H1 (cell line): ENCODE measurements around the gene C15orf39. TPM values are rescaled to one million over a fixed set of nuclear protein-coding genes. Genes with fewer than 3 reads are reported as not detected.

Experiments
- CTCF ChIP-seq, 3 experiments: IDR thresholded peaks; 1 replicate in 2 of 3; 2 replicates in 1 of 3; pipeline versions ENCODE4 v1.5.1 to v1.6.1; 2011; ENCODE audit warnings: low read length in 3 of 3, mild to moderate bottlenecking in 3 of 3, inconsistent platforms in 2 of 3, low read depth in 1 of 3, moderate library complexity in 1 of 3; ENCODE audit not compliant: insufficient read depth in 1 of 3; ENCODE audit errors: control extremely low read depth in 1 of 3
- KDM5A ChIP-seq: fragments of 200-600 bp; IDR thresholded peaks from 2 replicates; pipeline ENCODE4 v1.7.1; 2012; ENCODE audit warnings: mild to moderate bottlenecking, low read length, inconsistent platforms, mixed read lengths
- SIN3A ChIP-seq, 2 experiments: IDR thresholded peaks in 1 of 2; conservative IDR thresholded peaks in 1 of 2; 2 replicates each; pipeline ENCODE4 v1.6.1; 2011 to 2012; ENCODE audit warnings: low read length in 2 of 2, improper control_type of control experiment in 1 of 2, low read depth in 1 of 2, mild to moderate bottlenecking in 1 of 2
- SRF ChIP-seq: IDR thresholded peaks from 2 replicates; pipeline ENCODE4 v1.6.1; 2011; ENCODE audit warnings: mild to moderate bottlenecking, low read depth, low read length, moderate library complexity
- SUZ12 ChIP-seq: fragments of 200-600 bp; sonication (generic); IDR thresholded peaks from 2 replicates; pipeline ENCODE4 v1.6.1; 2012; ENCODE audit warnings: mild to moderate bottlenecking, inconsistent platforms, low read length, moderate library complexity, mixed read lengths
- TAF1 ChIP-seq: IDR thresholded peaks from 2 replicates; pipeline ENCODE4 v1.6.1; 2011; ENCODE audit warnings: mild to moderate bottlenecking, low read depth, low read length
- TEAD4 ChIP-seq: IDR thresholded peaks from 2 replicates; pipeline ENCODE4 v1.6.1; 2012; ENCODE audit warnings: low read depth, low read length, inconsistent platforms, mixed read lengths
- ZNF274 ChIP-seq: IDR thresholded peaks from 2 replicates; pipeline ENCODE4 v1.7.0; 2012; ENCODE audit warnings: low read length, borderline replicate concordance; ENCODE audit errors: extremely low read depth
- polyA plus RNA-seq, 7 experiments: library from polyadenylated mRNA; depleted of rRNA in 3 of 7; stranded (reverse) in 5 of 7; unstranded in 2 of 7; fragments of >200 nt in 5 of 7; fragments of 200-250 nt in 2 of 7; gene quantifications; 1 replicate in 5 of 7; 2 replicates in 1 of 7; 4 replicates in 1 of 7; pipeline versions ENCODE4 v1.2.1 to v1.2.3, GENCODE V29; 2011 to 2013; ENCODE audit warnings: missing spikeins in 2 of 7, mixed read lengths in 2 of 7
- total RNA-seq: library from RNA; stranded (reverse); fragmentation: NEBNext Ultra II Directional; extraction: Animal tissue kit (Norgen Biotek cat#: 25700); gene quantifications from 2 replicates; pipeline ENCODE4 v1.2.1, GENCODE V29; 2021

C15orf39 gene
- total and polyA plus RNA-seq, 2 of the 8 experiments (the other 6 are each of a cell fraction or from before 2014, with no cell fraction given): 13.8 to 38.5 TPM

GRCh38 chr15:75201616-75202250 lies at the start of gene C15orf39 (continued):
- TF ChIP-seq TEAD4 (no peak), SRF (no peak), KDM5A (no peak), SUZ12 (no peak), CTCF (IDR thresholded peaks at IDR 0.05; ENCODE audit: control extremely low read depth in 1 of 3, insufficient read depth in 1 of 3, low read depth in 1 of 3, low read length in 3 of 3) (peak in 2 of 3 experiments; percentile 73 to 79; a peak in 3 of 4 replicates), ZNF274 (no peak), SIN3A (conservative IDR thresholded peaks at IDR 0.05 in 1 of 2, IDR thresholded peaks at IDR 0.05 in 1 of 2; ENCODE audit: low read depth in 1 of 2, low read length in 2 of 2) (no peak), TAF1 (peak; percentile 79)
